ENCODE data around the gene PCDHGB2.
"Not testable (repeated sequence)": the region's sequence is repeated elsewhere in the genome, so short reads cannot be mapped to it uniquely, and the experiment has no call there.

The PCDHGB2 gene

DNA sequence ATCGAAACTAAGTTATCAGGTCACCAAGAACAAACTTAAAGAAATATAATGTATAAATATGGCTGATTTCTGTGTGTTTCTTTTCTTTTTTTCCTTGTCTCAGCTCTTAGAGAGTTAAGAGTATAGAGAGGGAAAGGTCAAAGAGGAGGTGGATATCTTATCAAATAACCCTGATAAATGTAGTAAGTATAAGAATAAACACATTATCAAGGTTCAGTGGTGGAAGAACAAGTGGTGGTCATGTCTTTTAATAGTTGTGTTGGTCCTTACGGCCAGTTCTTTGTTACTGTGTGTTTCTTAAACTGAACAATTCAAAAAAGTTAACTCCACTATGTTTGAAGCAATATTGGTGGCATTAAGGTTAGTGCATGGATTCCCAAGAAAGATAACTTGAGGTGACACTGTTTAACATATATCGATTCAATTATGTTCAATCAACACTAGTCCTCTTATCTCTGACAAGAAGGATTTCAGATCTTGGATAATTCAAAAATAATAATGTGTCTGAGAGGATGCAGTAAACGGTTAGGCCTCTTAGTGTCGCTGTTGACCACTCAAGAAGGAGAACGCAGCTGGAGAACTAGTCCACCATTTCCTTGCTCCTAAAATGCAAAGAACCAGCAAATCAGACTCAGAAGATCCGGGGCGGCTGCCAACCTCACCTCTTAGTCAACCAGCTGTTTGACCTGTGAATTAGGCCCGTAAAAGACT is 16.4 kb upstream of the PCDHGB2 start, which contains the start of gene PCDHGA3:
TSS of gene PCDHGA3 (plus strand) at position 588 of the 711 bp plus-strand sequence. CDS start 205 bp downstream, outside the sequence.
- DNase-seq (ENCODE audit: insufficient read length, low spot score), result no peak
- TF ChIP-seq, protein P1, sequence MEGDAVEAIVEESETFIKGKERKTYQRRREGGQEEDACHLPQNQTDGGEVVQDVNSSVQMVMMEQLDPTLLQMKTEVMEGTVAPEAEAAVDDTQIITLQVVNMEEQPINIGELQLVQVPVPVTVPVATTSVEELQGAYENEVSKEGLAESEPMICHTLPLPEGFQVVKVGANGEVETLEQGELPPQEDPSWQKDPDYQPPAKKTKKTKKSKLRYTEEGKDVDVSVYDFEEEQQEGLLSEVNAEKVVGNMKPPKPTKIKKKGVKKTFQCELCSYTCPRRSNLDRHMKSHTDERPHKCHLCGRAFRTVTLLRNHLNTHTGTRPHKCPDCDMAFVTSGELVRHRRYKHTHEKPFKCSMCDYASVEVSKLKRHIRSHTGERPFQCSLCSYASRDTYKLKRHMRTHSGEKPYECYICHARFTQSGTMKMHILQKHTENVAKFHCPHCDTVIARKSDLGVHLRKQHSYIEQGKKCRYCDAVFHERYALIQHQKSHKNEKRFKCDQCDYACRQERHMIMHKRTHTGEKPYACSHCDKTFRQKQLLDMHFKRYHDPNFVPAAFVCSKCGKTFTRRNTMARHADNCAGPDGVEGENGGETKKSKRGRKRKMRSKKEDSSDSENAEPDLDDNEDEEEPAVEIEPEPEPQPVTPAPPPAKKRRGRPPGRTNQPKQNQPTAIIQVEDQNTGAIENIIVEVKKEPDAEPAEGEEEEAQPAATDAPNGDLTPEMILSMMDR (IDR thresholded peaks at IDR 0.05; ENCODE audit: insufficient read depth, missing control alignments), result no peak
- FAIRE-seq, result no peak

DNA sequence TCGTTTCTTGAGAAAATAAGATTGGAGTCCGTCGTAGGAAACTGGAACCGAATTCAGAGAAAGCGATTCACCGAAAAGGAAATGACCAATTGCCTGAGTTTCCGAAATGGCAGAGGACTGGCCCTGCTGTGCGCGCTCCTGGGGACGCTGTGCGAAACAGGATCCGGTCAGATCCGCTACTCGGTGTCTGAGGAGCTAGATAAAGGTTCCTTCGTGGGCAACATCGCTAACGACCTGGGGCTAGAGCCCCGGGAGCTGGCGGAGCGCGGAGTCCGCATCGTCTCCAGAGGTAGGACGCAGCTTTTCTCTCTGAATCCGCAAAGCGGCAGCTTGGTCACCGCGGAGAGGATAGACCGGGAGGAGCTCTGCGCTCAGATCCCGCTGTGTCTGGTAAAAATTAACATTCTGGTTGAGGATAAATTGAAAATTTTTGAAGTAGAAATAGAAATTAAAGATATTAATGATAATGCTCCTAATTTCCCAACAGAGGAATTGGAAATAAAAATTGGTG is 15.8 kb upstream of the PCDHGB2 start:
- TF ChIP-seq, protein P1 (IDR thresholded peaks at IDR 0.05; ENCODE audit: insufficient read depth, missing control alignments), result no peak
- no peak for DNase-seq (ENCODE audit: insufficient read length, low spot score)
- no peak for FAIRE-seq

DNA sequence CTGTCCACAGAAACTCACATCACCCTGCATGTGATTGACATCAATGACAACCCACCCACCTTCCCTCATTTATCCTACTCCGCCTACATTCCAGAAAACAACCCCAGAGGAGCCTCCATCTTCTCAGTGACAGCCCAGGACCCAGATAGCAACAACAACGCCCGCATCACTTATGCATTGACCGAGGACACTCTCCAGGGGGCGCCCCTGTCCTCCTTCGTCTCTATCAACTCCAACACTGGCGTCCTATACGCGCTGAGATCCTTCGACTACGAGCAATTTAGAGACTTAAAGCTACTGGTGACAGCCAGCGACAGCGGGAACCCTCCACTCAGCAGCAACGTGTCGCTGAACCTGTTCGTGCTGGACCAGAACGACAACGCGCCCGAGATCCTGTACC is 14.5 kb upstream of the PCDHGB2 start:
- DNase-seq (ENCODE audit: insufficient read length, low spot score), result no peak
- TF ChIP-seq, protein P1 (IDR thresholded peaks at IDR 0.05; ENCODE audit: insufficient read depth, missing control alignments), result no peak
- FAIRE-seq, result no peak

DNA sequence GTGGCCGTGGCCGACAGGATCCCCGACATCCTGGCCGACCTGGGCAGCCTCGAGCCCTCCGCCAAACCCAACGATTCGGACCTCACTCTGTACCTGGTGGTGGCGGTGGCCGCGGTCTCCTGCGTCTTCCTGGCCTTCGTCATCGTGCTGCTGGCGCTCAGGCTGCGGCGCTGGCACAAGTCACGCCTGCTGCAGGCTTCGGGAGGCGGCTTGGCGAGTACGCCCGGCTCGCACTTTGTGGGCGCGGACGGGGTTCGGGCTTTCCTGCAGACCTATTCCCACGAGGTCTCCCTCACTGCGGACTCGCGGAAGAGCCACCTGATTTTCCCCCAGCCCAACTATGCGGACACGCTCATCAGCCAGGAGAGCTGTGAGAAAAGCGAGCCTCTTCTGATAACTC is 13.8 kb upstream of the PCDHGB2 start:
- FAIRE-seq; DNase-seq (ENCODE audit: insufficient read length, low spot score): not testable (repeated sequence)

DNA sequence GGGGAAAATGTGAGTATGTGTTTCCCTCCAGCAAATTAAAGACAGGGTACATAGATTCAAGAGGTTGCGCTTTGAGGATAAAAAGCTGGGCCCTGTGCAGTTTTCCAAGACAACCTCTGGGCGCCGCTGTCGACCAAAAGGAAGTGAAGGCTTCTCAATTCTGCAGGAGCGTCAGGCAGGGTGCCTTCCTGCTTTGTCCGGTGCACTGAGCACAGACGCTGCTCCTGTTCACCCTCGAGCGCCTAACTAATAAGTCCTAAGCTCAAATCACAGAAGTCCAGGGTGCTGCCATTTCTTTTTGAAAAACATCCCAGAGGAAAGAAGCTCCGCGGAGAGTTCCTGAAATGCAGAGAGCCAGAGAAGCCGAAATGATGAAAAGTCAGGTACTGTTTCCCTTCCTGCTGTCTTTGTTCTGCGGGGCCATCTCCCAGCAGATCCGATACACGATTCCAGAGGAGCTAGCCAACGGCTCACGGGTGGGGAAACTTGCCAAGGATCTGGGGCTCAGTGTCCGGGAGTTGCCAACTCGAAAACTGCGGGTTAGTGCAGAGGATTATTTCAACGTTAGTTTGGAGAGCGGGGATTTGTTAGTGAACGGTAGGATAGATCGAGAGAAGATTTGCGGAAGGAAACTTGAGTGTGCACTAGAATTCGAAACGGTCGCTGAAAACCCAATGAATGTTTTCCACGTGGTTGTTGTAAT is 9.7 kb upstream of the PCDHGB2 start, which contains the start of gene PCDHGB1:
TSS of gene PCDHGB1 (plus strand) at position 183 of the 703 bp plus-strand sequence. CDS start at position 345, 162 bp downstream.
- FAIRE-seq (peak; percentile 25), DNase-seq (ENCODE audit: insufficient read length, low spot score) (peak; percentile 63)

DNA sequence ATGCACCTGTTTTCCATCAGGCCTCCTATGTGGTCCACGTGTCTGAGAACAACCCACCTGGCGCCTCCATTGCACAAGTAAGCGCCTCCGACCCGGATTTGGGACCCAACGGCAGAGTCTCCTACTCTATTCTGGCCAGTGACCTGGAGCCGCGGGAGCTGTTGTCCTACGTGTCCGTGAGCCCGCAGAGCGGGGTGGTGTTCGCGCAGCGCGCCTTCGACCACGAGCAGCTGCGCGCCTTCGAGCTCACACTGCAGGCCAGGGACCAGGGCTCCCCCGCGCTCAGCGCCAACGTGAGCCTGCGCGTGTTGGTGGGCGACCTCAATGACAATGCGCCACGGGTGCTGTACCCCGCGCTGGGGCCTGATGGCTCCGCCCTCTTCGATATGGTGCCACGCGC is 8.2 kb upstream of the PCDHGB2 start:
- FAIRE-seq (no peak), DNase-seq (ENCODE audit: insufficient read length, low spot score) (no peak)
- TF ChIP-seq, protein P1 (IDR thresholded peaks at IDR 0.05; ENCODE audit: insufficient read depth, missing control alignments), result no peak

More for the DNA sequence above, 9.7 kb upstream of the PCDHGB2 start, which contains the start of gene PCDHGB1:
- TF ChIP-seq, protein P1 (IDR thresholded peaks at IDR 0.05; ENCODE audit: insufficient read depth, missing control alignments), result peak; percentile 62

DNA sequence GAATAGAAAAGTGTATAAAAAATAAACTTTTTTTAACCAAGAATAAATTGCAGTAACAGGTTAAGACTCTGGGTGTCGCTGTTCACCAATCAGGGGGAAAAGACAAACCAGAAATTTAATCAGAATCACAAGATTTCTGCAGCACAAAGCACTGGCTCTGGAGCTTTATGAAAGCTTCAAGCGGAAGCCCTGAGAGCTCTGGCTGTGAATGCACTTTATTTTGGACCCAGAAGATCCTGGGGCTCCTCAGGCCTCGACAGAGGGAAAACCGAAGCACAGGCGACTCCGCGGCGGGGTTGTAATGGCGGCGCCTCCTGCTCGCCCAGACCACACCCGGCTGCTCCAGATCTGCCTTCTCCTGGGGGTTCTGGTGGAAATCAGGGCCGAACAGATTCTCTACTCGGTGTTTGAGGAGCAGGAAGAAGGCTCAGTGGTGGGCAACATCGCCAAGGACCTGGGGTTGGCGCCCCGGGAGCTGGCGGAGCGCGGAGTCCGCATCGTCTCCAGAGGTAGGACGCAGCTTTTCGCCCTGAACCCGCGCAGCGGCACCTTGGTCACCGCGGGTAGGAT is 4.8 kb upstream of the PCDHGB2 start, which contains the start of gene PCDHGA4:
TSS of gene PCDHGA4 (plus strand) at position 122 of the 570 bp plus-strand sequence. CDS start at position 209, 87 bp downstream.
- FAIRE-seq (no peak), DNase-seq (ENCODE audit: insufficient read length, low spot score) (no peak)
- TF ChIP-seq, protein P1 (IDR thresholded peaks at IDR 0.05; ENCODE audit: insufficient read depth, missing control alignments), result no peak
